Measurements from ENCODE around the gene EPHA6.

- TF ChIP-seq CTCF (IDR thresholded peaks at IDR 0.05): no peak
- no peak for TF ChIP-seq EP300 (IDR thresholded peaks at IDR 0.05)
- TF ChIP-seq POLR2AphosphoS5 (IDR thresholded peaks at IDR 0.05): no peak
- TF ChIP-seq POLR2A (IDR thresholded peaks at IDR 0.05): no peak
These were observed 252.1 kb downstream of the EPHA6 start for GRCh38 chr3:97066531-97066930.
